Erythroblast (primary cell): ENCODE data around the gene CRISP2.
"Not testable (repeated sequence)": the region's sequence is repeated elsewhere in the genome, so short reads cannot be mapped to it uniquely, and the experiment has no call there.

Experiments used
- DNase-seq, 2 experiments: peaks; one replicate each; lab custom pipeline; 2025; lab: John Stamatoyannopoulos, UW
- GATA1 ChIP-seq: IDR thresholded peaks from 2 replicates; pipeline ENCODE4 v1.6.1; 2011; ENCODE audit warnings: low read depth, mild to moderate bottlenecking, control low read depth, low read length, moderate library complexity
- POLR2A ChIP-seq: IDR thresholded peaks from 2 replicates; pipeline ENCODE4 v1.6.1; 2011; ENCODE audit warnings: mild to moderate bottlenecking, low read length

The CRISP2 gene

GRCh38 chr6:49675816-49676215 lies 37.5 kb downstream of the CRISP2 start:
- TF ChIP-seq POLR2A (no peak), GATA1 (no peak)
- no peak for DNase-seq

- no peak for TF ChIP-seq POLR2A
- no peak for TF ChIP-seq GATA1
- peak; percentile 18 to 66 for DNase-seq
These were observed 45.2 kb downstream of the CRISP2 start for GRCh38 chr6:49668083-49668511.

GRCh38 chr6:49666930-49667757 lies 46.2 kb downstream of the CRISP2 start:
- DNase-seq, result peak; percentile 83 to 91
- TF ChIP-seq GATA1 (no peak), POLR2A (no peak)

- no peak for DNase-seq
- TF ChIP-seq POLR2A (no peak), GATA1 (no peak)
These were observed 46.9 kb downstream of the CRISP2 start for GRCh38 chr6:49666480-49666879.

GRCh38 chr6:49664817-49665216 lies 48.5 kb downstream of the CRISP2 start:
- DNase-seq, result no peak
- TF ChIP-seq POLR2A, result no peak
- no peak for TF ChIP-seq GATA1

GRCh38 chr6:49664054-49664453 lies 49.3 kb downstream of the CRISP2 start:
- DNase-seq, result not testable (repeated sequence)

- TF ChIP-seq POLR2A (no peak), GATA1 (no peak)
- DNase-seq, result no peak
These were observed 50.5 kb downstream of the CRISP2 start for GRCh38 chr6:49662892-49663261.

GRCh38 chr6:49662231-49662891 lies 51.0 kb downstream of the CRISP2 start:
- TF ChIP-seq GATA1 (no peak), POLR2A (no peak)
- DNase-seq, result no peak

GRCh38 chr6:49653942-49654341 lies 59.4 kb downstream of the CRISP2 start:
- no peak for DNase-seq
- TF ChIP-seq GATA1 (no peak), POLR2A (no peak)

GRCh38 chr6:49653438-49653837 lies 59.9 kb downstream of the CRISP2 start:
- TF ChIP-seq POLR2A, result no peak
- TF ChIP-seq GATA1, result no peak
- DNase-seq, result no peak

- TF ChIP-seq POLR2A, result no peak
- TF ChIP-seq GATA1, result no peak
- DNase-seq, result no peak
These were observed 62.1 kb downstream of the CRISP2 start for GRCh38 chr6:49651239-49651638.

- TF ChIP-seq GATA1 (no peak), POLR2A (no peak)
- peak in 1 of 2 experiments; percentile 39 for DNase-seq
These were observed 63.4 kb downstream of the CRISP2 start for GRCh38 chr6:49649988-49650387.

- peak; percentile 57 to 69 for DNase-seq
- TF ChIP-seq GATA1 (no peak), POLR2A (no peak)
These were observed 65.3 kb downstream of the CRISP2 start for GRCh38 chr6:49648036-49648435.

- peak; percentile 9 for TF ChIP-seq POLR2A
- no peak for TF ChIP-seq GATA1
- DNase-seq, result peak in 1 of 2 experiments; percentile 43
These were observed 65.9 kb downstream of the CRISP2 start for GRCh38 chr6:49647476-49647875.
